Loucy (cell line): Measurements from ENCODE around the gene CEP131.
"Not testable (repeated sequence)": the region's sequence is repeated elsewhere in the genome, so short reads cannot be mapped to it uniquely, and the experiment has no call there.

Experiments
- H2AFZ ChIP-seq: fragments of 200-600 bp; sonication (generic); 2 replicates; pipeline ENCODE4 v1.6.0; 2016; ENCODE audit warnings: antibody characterized with exemption, mild to moderate bottlenecking, low read length, moderate library complexity
- H3F3A ChIP-seq: fragments of 200-600 bp; 2 replicates; pipeline ENCODE4 v1.6.0; 2016; ENCODE audit warnings: antibody characterized with exemption, low read depth, mild to moderate bottlenecking
- H3K27me3 ChIP-seq: fragments of 200-600 bp; sonication (generic); 2 replicates; pipeline ENCODE4 v1.6.1; 2014; ENCODE audit warnings: low read length, mild to moderate bottlenecking; ENCODE audit not compliant: insufficient read depth, poor library complexity, severe bottlenecking
- H3K36me3 ChIP-seq: fragments of 200-600 bp; sonication (generic); 2 replicates; pipeline ENCODE4 v1.6.1; 2016; ENCODE audit warnings: low read length; ENCODE audit not compliant: insufficient read depth
- H3K4me1 ChIP-seq: fragments of 200-600 bp; sonication (generic); 2 replicates; pipeline ENCODE4 v1.5.1; 2014; ENCODE audit warnings: low read length, mild to moderate bottlenecking; ENCODE audit not compliant: insufficient read depth, poor library complexity, severe bottlenecking
- H3K4me2 ChIP-seq: fragments of 200-600 bp; sonication (generic); 2 replicates; pipeline ENCODE4 v1.6.0; 2014; ENCODE audit warnings: antibody characterized with exemption, low read length, low read depth, mild to moderate bottlenecking; ENCODE audit not compliant: poor library complexity, severe bottlenecking
- H3K4me3 ChIP-seq: fragments of 200-600 bp; sonication (generic); 2 replicates; pipeline ENCODE4 v1.5.1; 2014; ENCODE audit warnings: low read length, mild to moderate bottlenecking, mixed read lengths; ENCODE audit not compliant: poor library complexity, severe bottlenecking
- H3K79me2 ChIP-seq: fragments of 200-600 bp; sonication (generic); 2 replicates; pipeline ENCODE4 v1.6.1; 2014; ENCODE audit warnings: low read length; ENCODE audit not compliant: insufficient read depth
- H3K9ac ChIP-seq: fragments of 200-600 bp; sonication (generic); 2 replicates; pipeline ENCODE4 v1.6.0; 2014; ENCODE audit warnings: mild to moderate bottlenecking, low read depth, low read length, moderate library complexity; ENCODE audit not compliant: poor library complexity, severe bottlenecking
- H3K9me2 ChIP-seq: fragments of 200-600 bp; sonication (generic); replicated peaks from 2 replicates; pipeline ENCODE4 v1.6.1; 2016; ENCODE audit warnings: low read depth, low read length, mixed read lengths
- H3K9me3 ChIP-seq: fragments of 200-600 bp; sonication (generic); 2 replicates; pipeline ENCODE4 v1.6.1; 2014; ENCODE audit warnings: mild to moderate bottlenecking, antibody characterized with exemption, low read length, low read depth; ENCODE audit not compliant: insufficient read depth
- H4K20me1 ChIP-seq: fragments of 200-600 bp; sonication (generic); 2 replicates; pipeline ENCODE4 v1.6.0; 2014; ENCODE audit warnings: antibody characterized with exemption, low read length, mild to moderate bottlenecking; ENCODE audit not compliant: insufficient read depth, poor library complexity, severe bottlenecking
- CTCF ChIP-seq: fragments of 200-600 bp; sonication (generic); conservative IDR thresholded peaks from 2 replicates; pipeline ENCODE4 v1.5.1; 2014; ENCODE audit warnings: mild to moderate bottlenecking, antibody characterized with exemption, low read length
- EZH2phosphoT487 ChIP-seq: fragments of 200-600 bp; IDR thresholded peaks from 2 replicates; pipeline ENCODE4 v1.6.1; 2018; ENCODE audit warnings: antibody characterized with exemption, mild to moderate bottlenecking, moderate library complexity, borderline replicate concordance

CEP131 gene

GRCh38 chr17:81228420-81228819 is 5.7 kb upstream of the CEP131 start:
- no peak overlapping the region for H3K4me3 ChIP-seq
- H3K9ac ChIP-seq, result no peak overlapping the region
- no peaks in the 10 kb centered on the region for H3K9me2 ChIP-seq
- no peak overlapping the region for H2AFZ ChIP-seq
- H3K27me3 ChIP-seq, result no peaks in the 10 kb centered on the region
- H3K4me2 ChIP-seq, result no peak overlapping the region
- peaks cover 17% of the 10 kb centered on the region; the same call in 1 of the 2 replicates for H3K36me3 ChIP-seq
- H3F3A ChIP-seq, result no peaks in the 10 kb centered on the region; the same call in 1 of the 2 replicates
- no peaks in the 10 kb centered on the region for H3K79me2 ChIP-seq
- peaks cover 6% of the 10 kb centered on the region for H3K4me1 ChIP-seq
- no peaks in the 10 kb centered on the region for H3K9me3 ChIP-seq
- TF ChIP-seq CTCF (no peak), EZH2phosphoT487 (no peak)
- no peaks in the 10 kb centered on the region for H4K20me1 ChIP-seq

- H4K20me1 ChIP-seq, H3K79me2 ChIP-seq, H3K27me3 ChIP-seq, H3K9ac ChIP-seq, H3K4me3 ChIP-seq, H3K9me2 ChIP-seq, H3F3A ChIP-seq, H3K9me3 ChIP-seq, H3K4me1 ChIP-seq, H2AFZ ChIP-seq: not testable (repeated sequence)
- Histone ChIP-seq H3K4me2 (peak overlapping the region; percentile 22), H3K36me3 (peaks cover 14% of the 10 kb centered on the region; the same call in 1 of the 2 replicates)
Measured at GRCh38 chr17:81227630-81228029, 4.9 kb upstream of the CEP131 start.

- Histone ChIP-seq H3K79me2 (peaks cover 27% of the 10 kb centered on the region), H3K4me3 (no peak overlapping the region), H2AFZ (peak overlapping the region; percentile 86), H3K36me3 (0 out of 2 replicates have a peak, but pooled peaks cover 4% of the 10 kb centered on the region), H3K4me1 (peaks cover 20% of the 10 kb centered on the region), H3K9me2 (no peaks in the 10 kb centered on the region), H3F3A (no peaks in the 10 kb centered on the region; the same call in 1 of the 2 replicates), H3K9ac (peak overlapping the region; percentile 41), H4K20me1 (peaks cover 16% of the 10 kb centered on the region), H3K9me3 (no peaks in the 10 kb centered on the region), H3K27me3 (no peaks in the 10 kb centered on the region), H3K4me2 (peak overlapping the region; percentile 52)
- TF ChIP-seq EZH2phosphoT487 (no peak), CTCF (no peak)
Measured at GRCh38 chr17:81223762-81224130, 981 bp upstream of the CEP131 start.

- no peaks in the 10 kb centered on the region for H3K9me2 ChIP-seq
- TF ChIP-seq EZH2phosphoT487 (no peak), CTCF (no peak)
- peak overlapping the region; percentile 95 for H3K4me3 ChIP-seq
- peaks cover 27% of the 10 kb centered on the region for H3K79me2 ChIP-seq
- H4K20me1 ChIP-seq, result peaks cover 16% of the 10 kb centered on the region
- peak overlapping the region; percentile 85 for H3K9ac ChIP-seq
- peaks cover 17% of the 10 kb centered on the region for H3K4me1 ChIP-seq
- H3K9me3 ChIP-seq, result no peaks in the 10 kb centered on the region
- H3K27me3 ChIP-seq, result no peaks in the 10 kb centered on the region
- H3F3A ChIP-seq, result no peaks in the 10 kb centered on the region
- peak overlapping the region; percentile 94 for H3K4me2 ChIP-seq
- 0 out of 2 replicates have a peak, but pooled peaks cover 4% of the 10 kb centered on the region for H3K36me3 ChIP-seq
- peak overlapping the region; percentile 84 for H2AFZ ChIP-seq
Measured at GRCh38 chr17:81222620-81222905, 202 bp downstream of the CEP131 start.
